GM12873 (cell line): Measurements from ENCODE around the gene RPL5.

Experiments
- TF ChIP-seq, protein P1 (sequence below): IDR thresholded peaks from 2 replicates; pipeline ENCODE4 v1.5.1; 2012; ENCODE audit warnings: low read depth, mild to moderate bottlenecking, moderate library complexity, low read length, control low read depth; ENCODE audit not compliant: insufficient read depth; ENCODE audit errors: missing control alignments

Gene RPL5

GRCh38 chr1:92822879-92823278 lies 9.0 kb upstream of the RPL5 start:
- TF ChIP-seq, protein P1, sequence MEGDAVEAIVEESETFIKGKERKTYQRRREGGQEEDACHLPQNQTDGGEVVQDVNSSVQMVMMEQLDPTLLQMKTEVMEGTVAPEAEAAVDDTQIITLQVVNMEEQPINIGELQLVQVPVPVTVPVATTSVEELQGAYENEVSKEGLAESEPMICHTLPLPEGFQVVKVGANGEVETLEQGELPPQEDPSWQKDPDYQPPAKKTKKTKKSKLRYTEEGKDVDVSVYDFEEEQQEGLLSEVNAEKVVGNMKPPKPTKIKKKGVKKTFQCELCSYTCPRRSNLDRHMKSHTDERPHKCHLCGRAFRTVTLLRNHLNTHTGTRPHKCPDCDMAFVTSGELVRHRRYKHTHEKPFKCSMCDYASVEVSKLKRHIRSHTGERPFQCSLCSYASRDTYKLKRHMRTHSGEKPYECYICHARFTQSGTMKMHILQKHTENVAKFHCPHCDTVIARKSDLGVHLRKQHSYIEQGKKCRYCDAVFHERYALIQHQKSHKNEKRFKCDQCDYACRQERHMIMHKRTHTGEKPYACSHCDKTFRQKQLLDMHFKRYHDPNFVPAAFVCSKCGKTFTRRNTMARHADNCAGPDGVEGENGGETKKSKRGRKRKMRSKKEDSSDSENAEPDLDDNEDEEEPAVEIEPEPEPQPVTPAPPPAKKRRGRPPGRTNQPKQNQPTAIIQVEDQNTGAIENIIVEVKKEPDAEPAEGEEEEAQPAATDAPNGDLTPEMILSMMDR: no peak

GRCh38 chr1:92826792-92827191 lies 5.0 kb upstream of the RPL5 start:
- TF ChIP-seq, protein P1: no peak

DNA sequence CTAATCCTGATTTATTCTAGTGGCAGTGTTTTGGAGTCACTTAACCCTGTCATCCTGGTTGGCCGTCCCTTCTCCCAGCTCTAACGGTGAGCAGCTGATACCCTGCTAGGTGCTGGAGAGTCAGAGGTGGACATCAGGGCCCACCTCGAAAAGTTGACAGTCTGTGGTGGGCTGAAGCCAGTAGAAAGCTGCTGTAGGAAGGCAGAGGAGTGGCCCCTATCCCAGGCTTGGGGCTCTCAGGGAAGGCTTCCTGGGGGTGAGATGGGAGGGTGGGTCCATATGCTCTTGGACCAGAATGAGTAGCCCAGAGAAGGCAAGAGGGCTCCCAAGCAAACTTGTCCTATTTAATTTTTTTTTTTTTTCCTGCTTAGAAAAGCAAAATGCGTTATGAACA lies 475 bp upstream of the RPL5 start:
- TF ChIP-seq, protein P1: no peak

- TF ChIP-seq, protein P1: no peak
Observed at GRCh38 chr1:92832537-92833114, 786 bp downstream of the RPL5 start.

GRCh38 chr1:92833840-92834239 lies 2.0 kb downstream of the RPL5 start:
- TF ChIP-seq, protein P1: no peak

GRCh38 chr1:92834617-92835016 lies 2.8 kb downstream of the RPL5 start:
- TF ChIP-seq, protein P1: no peak

- TF ChIP-seq, protein P1: no peak
Observed at GRCh38 chr1:92837062-92837461, 5.2 kb downstream of the RPL5 start.
